Mucosa of descending colon (tissue), 3 donors: ENCODE measurements around the gene GHRH. TPM values are rescaled to one million over a fixed set of nuclear protein-coding genes. Genes with fewer than 3 reads are reported as not detected.

Experiments used
- ATAC-seq: fragments of 200-7000 bp; cut with Tn5 transposase; one replicate; pipeline ENCODE4 v1.9.1; 2020; ENCODE audit warnings: mild to moderate bottlenecking, moderate library complexity
- DNase-seq, 3 donors: peaks; one replicate each; pipeline ENCODE4 v3.0.0-alpha.2; 2020
- H3K36me3 ChIP-seq: fragments of 200-600 bp; one replicate; pipeline ENCODE4 v1.8.0; 2021; ENCODE audit warnings: low read depth, mild to moderate bottlenecking
- H3K4me1 ChIP-seq: fragments of 200-600 bp; one replicate; pipeline ENCODE4 v1.8.0; 2021; ENCODE audit warnings: low read depth, mild to moderate bottlenecking
- H3K4me3 ChIP-seq: fragments of 200-600 bp; one replicate; pipeline ENCODE4 v1.8.0; 2021; ENCODE audit warnings: mild to moderate bottlenecking
- H3K9me3 ChIP-seq: fragments of 200-600 bp; one replicate; pipeline ENCODE4 v1.8.0; 2021; ENCODE audit warnings: mild to moderate bottlenecking
- intact Hi-C, 2 donors: fragments of 100-400 bp; cut with DNase I in 1 of 2; cut with micrococcal nuclease in 1 of 2; formaldehyde crosslinking; loops; one replicate each; pipeline versions ENCODE4 v1.11.0 to v1.11.1; 2022; cut with DNase I, micrococcal nuclease
- total RNA-seq, 3 donors: library from RNA; stranded (reverse); fragmentation: NEBNext Ultra II Directional in 2 of 3; extraction: Animal tissue kit (Norgen Biotek cat#: 25700) in 2 of 3; gene quantifications; one replicate each; pipeline versions ENCODE4 v1.2.1 to v1.2.4, GENCODE V29; 2021 to 2023
- TF ChIP-seq, protein P1 (sequence below): fragments of 200-600 bp; IDR thresholded peaks from one replicate; pipeline ENCODE4 v1.8.0; 2022; ENCODE audit warnings: antibody characterized with exemption, mild to moderate bottlenecking
- donor health status: DM: no; HTN: no; CAD: no; lungs with moderate emphysema.
- donor health status: DM: no; HTN: no; CAD: no.
- donor health status: DM: no; HTN: yes; CAD: no.

GHRH gene
- total RNA-seq, 3 donors from 2014 or later: not detected

DNA sequence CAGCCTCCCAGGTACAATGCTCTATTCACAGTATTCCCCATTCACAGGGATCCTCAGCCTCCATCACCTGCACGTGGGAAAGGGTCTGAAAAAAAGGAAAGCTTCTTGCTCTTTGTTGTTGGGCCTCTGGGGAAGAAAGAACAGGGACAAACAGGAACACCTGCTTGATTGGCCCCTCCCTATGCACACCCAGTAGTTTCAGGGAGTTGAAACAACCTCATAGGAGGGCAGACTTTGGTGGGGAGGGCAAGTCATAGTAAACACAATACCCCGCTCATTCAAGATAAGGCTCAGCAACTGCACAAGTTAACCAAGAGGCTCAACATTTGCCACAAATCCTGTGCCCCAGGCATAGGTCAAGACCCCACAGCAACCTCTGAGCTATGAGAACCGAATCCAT is 1.7 kb downstream of the GHRH start:
- no peaks in the 10 kb centered on the region for H3K4me1 ChIP-seq
- H3K4me3 ChIP-seq: no peak overlapping the region
- intact Hi-C loops: loop anchor here in 1 of 2 donors (10.0 kb wide), 1 partner anchor 125 kb away; no protein-coding TSS in a partner anchor
- no peaks in the 10 kb centered on the region for H3K9me3 ChIP-seq
- DNase-seq: no peak
- TF ChIP-seq, protein P1, sequence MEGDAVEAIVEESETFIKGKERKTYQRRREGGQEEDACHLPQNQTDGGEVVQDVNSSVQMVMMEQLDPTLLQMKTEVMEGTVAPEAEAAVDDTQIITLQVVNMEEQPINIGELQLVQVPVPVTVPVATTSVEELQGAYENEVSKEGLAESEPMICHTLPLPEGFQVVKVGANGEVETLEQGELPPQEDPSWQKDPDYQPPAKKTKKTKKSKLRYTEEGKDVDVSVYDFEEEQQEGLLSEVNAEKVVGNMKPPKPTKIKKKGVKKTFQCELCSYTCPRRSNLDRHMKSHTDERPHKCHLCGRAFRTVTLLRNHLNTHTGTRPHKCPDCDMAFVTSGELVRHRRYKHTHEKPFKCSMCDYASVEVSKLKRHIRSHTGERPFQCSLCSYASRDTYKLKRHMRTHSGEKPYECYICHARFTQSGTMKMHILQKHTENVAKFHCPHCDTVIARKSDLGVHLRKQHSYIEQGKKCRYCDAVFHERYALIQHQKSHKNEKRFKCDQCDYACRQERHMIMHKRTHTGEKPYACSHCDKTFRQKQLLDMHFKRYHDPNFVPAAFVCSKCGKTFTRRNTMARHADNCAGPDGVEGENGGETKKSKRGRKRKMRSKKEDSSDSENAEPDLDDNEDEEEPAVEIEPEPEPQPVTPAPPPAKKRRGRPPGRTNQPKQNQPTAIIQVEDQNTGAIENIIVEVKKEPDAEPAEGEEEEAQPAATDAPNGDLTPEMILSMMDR: no peak
- ATAC-seq: peak; percentile 70
- no peaks in the 10 kb centered on the region for H3K36me3 ChIP-seq

DNA sequence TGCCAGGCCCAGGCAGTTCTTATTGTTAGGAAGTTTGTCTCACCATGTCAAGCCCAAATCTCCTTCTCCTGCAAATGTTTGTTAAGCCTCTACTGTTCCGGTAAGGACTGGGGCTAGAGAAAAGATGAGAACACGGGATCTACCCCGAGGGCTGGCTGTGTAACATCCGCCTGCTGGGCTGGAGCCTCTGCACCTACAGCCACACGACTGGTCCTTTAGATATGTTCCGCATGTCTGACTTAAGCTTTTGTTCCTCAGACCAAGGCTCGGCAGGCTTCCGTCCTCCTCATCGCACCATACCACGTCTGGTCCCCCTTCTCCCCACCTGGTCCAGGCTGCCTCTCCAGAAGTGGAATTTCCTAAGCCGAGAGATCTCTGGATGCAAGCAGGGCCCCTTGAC is 2.6 kb downstream of the GHRH start:
- H3K4me3 ChIP-seq: no peak overlapping the region
- intact Hi-C loops: no loop called here
- no peaks in the 10 kb centered on the region for H3K9me3 ChIP-seq
- no peaks in the 10 kb centered on the region for H3K4me1 ChIP-seq
- no peak for DNase-seq
- TF ChIP-seq, protein P1: no peak
- no peak for ATAC-seq
- no peaks in the 10 kb centered on the region for H3K36me3 ChIP-seq

DNA sequence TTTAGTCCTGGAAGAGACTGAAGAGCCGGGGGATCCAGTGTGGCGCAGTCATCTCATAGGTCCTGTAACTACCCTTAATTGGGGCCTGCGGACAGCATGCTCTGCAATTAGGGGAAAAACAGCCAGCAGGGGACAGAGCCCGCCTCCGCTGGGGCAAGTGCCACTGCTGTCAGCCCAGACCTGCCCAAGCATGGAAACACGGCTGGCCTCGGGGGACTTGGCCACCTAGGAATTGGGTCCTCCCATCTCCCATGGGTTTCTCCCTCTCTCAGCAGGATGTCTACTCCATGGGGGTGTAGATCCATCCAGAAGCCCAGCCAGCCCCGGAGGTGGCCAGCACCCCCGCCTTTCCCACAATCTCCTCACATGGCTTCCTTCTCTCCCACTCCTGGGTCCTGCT is 3.6 kb downstream of the GHRH start:
- intact Hi-C loops: no loop called here
- no peaks in the 10 kb centered on the region for H3K9me3 ChIP-seq
- ATAC-seq (no peak), DNase-seq (no peak)
- H3K4me1 ChIP-seq: no peaks in the 10 kb centered on the region
- no peaks in the 10 kb centered on the region for H3K36me3 ChIP-seq
- no peak overlapping the region for H3K4me3 ChIP-seq
- TF ChIP-seq, protein P1: no peak

DNA sequence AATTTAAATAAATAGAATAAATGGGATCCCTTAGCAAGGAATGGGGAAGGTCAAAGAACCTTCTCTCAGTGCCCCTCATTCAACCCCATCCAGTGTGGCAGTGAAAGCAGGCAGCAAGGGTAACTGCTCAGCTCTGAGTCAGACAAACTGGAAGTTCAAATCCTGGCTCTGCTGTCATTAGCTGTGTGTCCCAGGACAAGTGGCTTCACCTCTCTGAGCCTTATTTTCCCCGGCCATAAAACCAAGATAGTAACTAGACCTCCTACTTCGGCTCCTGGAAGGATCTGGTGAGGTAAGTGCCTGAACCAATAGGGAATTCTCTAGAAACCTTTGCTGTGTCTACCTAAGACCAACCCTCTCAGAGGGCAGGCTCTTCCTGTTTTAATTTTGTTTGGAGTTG is 4.1 kb downstream of the GHRH start:
- no peak for DNase-seq
- Histone ChIP-seq H3K36me3 (no peaks in the 10 kb centered on the region), H3K4me1 (no peaks in the 10 kb centered on the region), H3K9me3 (no peaks in the 10 kb centered on the region), H3K4me3 (no peak overlapping the region)
- TF ChIP-seq, protein P1: no peak
- intact Hi-C loops: no loop called here
- ATAC-seq: no peak

DNA sequence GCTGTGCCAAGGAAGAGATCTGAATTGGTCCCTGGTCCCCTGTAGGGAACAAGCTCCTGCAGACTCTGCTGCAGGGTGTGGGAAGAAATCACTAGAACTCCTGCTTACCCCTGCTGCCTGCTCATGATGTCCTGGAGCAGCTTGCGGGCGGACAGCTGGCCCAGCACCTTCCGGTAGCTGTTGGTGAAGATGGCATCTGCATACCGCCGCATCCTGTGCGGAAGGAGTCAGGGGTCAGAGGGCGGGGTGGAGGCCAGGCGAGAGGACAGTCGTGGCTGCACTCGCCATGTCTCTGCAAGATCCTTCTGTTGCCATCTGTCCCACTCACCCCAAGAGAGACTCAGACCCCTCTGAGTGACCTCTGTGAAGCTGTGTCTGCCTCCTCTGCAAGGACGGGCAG is 5.3 kb downstream of the GHRH start:
- DNase-seq: no peak
- TF ChIP-seq, protein P1: no peak
- H3K4me3 ChIP-seq: no peak overlapping the region
- ATAC-seq: no peak
- intact Hi-C loops: no loop called here
- no peaks in the 10 kb centered on the region for H3K36me3 ChIP-seq
- H3K4me1 ChIP-seq: no peaks in the 10 kb centered on the region
- H3K9me3 ChIP-seq: no peaks in the 10 kb centered on the region
